HG02623 (cell line): Measurements from ENCODE around the gene PPT1.
A peak's percentile ranks its signal among the peaks of the same experiment; 100 is the strongest.
"Not testable (repeated sequence)": the region's sequence is repeated elsewhere in the genome, so short reads cannot be mapped to it uniquely, and the experiment has no call there.

Source experiments
- ATAC-seq: cut with Tn5 transposase; IDR thresholded peaks from one replicate; pipeline ENCODE4 v1.9.1; 2021; ENCODE audit warnings: moderate library complexity; ENCODE audit not compliant: unreplicated experiment

PPT1 gene

DNA sequence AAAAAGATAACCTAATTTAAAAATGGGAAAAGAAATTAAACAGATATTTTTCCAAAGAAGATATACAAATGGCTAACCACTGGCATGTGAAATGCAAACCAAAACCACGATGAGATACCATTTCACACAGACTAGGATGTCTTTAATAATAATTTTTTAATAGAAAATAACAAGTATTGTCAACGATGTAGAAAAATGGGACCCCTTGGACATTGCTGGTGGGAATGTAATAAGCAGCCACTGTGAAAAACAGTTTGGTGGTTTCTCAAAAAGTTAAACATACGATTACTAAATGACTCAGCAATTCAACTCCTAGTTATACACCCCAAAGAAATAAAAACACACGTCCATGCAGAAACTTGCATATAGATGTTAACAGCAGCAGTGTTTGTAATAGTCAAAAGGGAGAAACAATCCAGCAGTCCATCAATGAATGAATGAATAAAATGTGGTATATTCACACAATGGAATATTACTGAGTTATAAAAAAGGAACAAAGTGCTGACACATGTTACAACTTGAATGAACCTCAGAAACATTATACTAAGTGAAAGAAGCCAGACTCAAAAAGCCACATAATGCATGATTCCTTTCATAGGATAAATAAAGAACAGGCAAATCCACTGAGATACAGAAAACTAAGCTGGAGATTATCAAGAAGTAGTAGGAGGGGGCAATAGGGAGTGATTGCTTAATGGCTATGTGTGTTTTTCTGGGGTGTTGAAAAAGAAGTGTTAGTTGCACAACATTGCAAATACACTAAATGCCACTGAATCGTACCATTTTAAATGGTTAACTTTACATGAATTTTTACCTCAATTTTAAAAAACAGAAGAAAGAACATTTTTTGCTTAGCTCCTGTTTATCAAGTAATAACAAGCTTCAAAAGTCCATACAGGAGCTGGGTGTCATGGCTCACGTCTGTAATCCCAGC is 4.1 kb downstream of the PPT1 start:
- no peak for ATAC-seq

GRCh38 chr1:40092241-40092640 is 4.8 kb downstream of the PPT1 start:
- ATAC-seq, result no peak

DNA sequence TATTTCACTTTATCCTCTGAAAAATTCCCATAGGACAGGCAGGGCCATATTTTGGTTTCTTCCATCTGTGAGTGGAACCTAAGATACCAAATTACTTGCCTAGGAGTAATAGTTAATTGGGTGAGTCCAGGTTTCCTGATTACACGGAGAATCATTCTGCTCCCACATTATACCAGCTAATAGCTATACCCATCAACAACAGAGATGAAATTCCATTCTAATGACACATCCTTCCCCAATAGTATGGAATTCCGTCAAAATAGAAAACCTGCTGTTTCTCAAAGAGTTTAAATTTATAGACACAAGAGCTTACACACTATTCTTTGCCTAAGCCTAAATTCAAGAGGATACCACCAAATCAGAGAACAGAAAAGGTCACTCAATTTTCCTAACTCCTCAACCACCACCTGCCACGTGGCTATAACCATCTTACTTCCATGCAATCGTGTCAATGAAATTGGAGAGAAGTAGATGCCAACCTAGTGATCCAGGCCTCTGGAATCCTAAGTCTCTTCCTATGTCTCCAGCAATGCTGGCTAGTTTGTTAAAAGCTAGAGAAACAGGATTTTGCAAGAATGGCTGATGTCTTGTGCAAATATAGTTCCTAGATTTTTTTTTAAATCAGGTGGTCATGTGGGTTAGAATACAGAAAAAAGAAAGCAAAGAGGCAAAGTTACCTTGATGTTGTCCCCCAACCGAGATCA is 6.2 kb downstream of the PPT1 start:
- no peak for ATAC-seq

GRCh38 chr1:40084750-40085149 is 12.3 kb downstream of the PPT1 start:
- not testable (repeated sequence) for ATAC-seq

GRCh38 chr1:40081871-40082270 is 15.2 kb downstream of the PPT1 start:
- ATAC-seq, result no peak

DNA sequence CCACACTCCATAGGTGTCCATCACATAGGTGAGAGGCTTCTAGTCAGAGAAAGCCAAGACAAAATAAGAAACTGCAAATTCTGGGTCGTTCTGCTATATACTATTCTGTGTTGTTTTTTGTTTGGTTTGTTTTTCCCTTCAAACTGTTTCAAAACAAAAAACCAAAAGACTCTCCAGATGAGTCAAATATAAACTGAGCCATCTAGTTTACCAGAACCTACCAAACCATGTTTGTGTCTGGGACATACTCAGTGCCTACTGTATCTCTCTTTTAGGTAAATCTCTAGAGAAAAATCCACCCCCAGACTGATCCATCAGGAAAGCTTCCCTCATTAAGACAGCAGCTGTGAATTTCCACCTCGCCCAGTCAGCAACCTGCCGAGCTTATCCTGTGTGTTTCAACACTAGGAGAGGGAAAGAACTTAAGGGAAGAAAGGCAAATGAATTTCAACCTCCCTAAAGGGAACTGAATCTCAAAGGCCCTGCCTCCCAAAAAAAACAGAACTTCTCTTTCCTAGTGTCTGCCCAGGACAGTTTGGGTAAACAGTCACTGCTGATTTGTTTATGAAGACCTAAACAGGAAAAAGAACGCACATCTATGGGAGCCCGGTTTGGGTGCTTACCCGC is 17.2 kb downstream of the PPT1 start:
- ATAC-seq, result no peak

DNA sequence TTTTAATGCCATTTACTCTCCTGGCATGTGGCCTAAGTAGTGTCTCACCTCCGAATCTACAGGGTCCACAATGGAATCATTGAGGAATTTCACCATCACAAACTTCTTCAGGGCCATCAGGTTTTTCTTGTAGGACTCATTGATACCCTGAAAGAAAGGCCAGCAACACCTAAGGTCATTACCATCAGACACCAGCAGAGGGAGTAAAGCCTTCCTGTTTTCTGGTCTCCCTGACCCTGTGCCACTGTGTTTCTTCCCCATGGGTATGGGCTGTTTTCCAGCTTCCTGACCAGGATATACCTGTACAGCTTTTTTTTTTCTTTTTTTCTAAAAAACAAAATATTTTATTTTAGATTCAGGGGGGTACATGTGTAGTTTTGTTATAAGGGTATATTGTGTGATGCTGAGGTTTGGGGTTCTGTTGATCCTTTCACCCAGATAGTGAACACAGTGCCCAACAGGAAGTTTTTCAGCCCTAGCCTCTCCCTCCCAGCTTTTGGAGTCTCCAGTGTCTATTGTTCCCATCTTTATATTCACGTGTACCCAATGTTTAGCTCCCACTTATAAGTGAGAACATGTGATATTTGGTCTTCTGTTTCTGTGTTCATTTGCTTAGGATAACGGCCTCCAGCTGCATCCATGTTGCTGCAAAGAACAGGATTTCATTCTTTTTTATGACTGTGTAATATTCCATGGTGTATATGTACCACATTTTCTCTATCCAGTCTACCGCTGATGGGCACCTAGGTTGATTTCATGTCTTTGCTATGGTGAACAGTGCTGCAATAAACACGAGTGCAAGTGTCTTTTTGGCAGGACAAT is 18.3 kb downstream of the PPT1 start:
- no peak for ATAC-seq

DNA sequence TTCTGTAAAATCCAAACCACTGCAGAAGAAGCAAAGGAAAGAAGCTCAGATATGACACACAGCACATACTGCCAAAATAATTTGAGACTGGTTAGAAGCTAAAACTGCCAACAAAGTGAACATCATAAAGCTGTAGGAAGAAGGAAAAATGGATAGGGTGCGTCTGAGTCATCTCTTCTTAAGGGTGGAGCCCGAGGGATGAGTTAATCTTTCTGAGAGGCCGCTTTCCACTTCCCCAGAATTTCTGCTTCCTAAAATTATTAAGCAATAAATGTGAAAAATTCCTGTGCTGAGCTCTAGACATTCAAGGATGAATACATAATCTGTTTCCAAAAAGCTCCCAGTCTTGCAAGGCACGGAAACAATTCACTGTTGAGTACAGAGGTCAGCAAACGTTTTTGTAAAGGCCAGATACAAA is 20.1 kb downstream of the PPT1 start:
- ATAC-seq, result no peak

- no peak for ATAC-seq
These were observed 21.8 kb downstream of the PPT1 start for GRCh38 chr1:40075266-40075665.

GRCh38 chr1:40073062-40073461 is 24.0 kb downstream of the PPT1 start:
- no peak for ATAC-seq

DNA sequence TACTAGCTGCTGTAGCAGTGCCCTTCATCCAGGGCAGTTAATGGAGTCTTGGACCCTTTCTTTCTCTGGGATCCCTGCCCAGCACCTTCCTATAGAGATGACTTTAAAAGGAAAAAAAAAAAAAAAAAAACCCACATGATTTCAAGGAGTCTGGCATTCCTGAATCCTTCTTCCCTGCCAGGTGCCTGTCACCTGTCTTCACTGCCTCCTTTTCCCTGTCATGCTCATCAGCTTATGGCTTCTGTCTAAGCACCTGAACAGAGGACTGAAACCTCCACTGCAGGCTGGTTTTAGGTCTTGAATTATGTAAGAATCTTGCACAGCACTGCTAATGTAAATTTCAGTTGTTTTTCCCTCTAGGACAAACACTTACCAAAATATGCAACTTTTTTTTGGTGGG is 24.9 kb downstream of the PPT1 start:
- ATAC-seq, result no peak

GRCh38 chr1:40067851-40068250 is 29.2 kb downstream of the PPT1 start:
- no peak for ATAC-seq

DNA sequence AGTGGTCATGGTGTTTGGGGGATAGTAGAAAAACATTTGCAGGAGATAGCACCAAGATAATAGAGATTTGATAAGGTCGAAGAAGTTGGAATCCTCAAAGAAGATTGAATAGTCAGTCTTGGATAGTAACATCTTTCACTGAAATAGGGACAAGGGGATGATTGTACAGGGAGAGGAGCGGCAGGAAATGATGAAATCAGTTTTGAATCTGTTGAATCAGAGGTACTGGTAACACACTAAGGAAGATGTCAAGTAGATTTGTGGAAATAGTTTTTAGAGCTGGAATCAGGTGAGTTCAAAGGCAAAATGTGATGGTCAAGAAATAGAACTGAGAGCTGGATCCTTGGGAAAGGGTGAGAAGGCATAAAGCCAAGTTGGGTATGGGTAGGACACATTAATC is 30.0 kb downstream of the PPT1 start:
- ATAC-seq, result no peak

- ATAC-seq, result peak; percentile 83
These were observed 32.1 kb downstream of the PPT1 start for GRCh38 chr1:40064797-40065499.

GRCh38 chr1:40059960-40060750 is 36.9 kb downstream of the PPT1 start:
- ATAC-seq, result no peak

DNA sequence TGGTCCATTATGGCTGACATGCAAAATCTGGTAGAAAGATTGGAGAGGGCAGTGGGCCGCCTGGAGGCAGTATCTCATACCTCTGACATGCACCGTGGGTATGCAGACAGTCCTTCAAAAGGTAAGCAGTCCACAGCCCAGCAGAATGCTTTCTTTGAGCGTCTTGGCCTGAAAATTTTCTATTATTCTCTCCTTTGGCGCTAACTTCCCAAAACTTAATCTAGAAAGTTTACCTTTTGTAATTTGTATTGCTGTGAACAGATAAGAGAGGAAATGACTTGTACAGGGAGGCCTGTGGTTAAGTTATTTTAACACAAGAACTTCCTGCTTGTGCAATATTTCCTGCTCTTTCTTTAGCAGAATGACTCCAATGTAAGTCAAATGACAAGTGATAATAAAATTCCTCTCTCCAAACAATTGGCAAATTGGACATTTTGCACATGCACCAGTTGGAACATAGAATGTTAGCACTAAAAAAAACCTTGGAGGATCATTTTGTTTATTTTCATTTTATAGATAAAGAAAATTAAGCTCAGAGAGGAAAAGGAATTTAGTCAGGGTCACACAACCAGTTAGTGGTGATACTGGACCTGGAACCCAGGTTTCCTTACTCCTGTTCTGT is 37.6 kb downstream of the PPT1 start:
- no peak for ATAC-seq

- no peak for ATAC-seq
These were observed 38.4 kb downstream of the PPT1 start for GRCh38 chr1:40058453-40059337.

- no peak for ATAC-seq
These were observed 39.0 kb downstream of the PPT1 start for GRCh38 chr1:40058097-40058452.
